GM19351 (cell line): ENCODE results near the gene SLX4IP.
A peak's percentile ranks its signal among the peaks of the same experiment; 100 is the strongest.

Experiments
- ATAC-seq: cut with Tn5 transposase; IDR thresholded peaks from one replicate; pipeline ENCODE4 v1.9.1; 2021; ENCODE audit warnings: mild to moderate bottlenecking, moderate library complexity; ENCODE audit not compliant: unreplicated experiment

The SLX4IP gene

DNA sequence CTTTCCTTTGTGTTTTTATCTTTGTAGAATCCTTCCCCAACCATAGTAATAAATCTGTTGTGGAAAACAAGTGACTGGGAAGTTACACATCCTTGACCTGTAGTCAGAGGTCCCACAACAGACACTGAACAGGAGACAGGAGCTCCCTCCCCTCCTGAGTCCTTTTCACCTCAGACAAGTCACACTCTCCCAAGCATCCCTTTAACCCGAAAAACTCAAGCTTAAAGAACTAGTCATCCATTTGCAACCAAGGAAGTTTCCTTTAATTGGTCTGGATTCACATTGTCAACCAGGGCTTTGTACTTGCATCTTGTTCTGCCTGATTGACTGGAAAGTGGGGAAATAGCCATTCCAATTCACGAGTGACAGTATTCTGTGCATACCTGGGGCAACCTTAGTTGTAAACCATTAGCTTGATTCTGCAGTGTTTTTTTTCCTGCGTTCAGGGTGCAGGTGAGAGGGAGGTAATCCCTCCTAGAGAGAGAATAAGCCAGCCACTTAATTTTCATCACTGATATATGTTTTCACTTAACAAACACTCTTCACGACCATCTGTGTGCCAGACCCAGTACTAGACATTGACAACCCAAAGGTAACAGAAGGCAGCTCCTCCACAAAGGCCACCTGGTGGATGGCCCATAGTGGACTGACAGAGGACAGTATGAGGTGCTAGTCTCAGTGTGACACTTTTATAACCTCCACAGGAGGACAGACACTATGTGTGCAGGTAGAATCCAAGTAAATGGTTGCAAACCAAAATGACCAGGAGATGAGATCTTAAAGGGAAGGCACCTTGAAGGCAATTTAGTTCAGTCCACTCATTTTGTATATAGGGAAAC, 112.4 kb downstream of the SLX4IP start:
- ATAC-seq: no peak

DNA sequence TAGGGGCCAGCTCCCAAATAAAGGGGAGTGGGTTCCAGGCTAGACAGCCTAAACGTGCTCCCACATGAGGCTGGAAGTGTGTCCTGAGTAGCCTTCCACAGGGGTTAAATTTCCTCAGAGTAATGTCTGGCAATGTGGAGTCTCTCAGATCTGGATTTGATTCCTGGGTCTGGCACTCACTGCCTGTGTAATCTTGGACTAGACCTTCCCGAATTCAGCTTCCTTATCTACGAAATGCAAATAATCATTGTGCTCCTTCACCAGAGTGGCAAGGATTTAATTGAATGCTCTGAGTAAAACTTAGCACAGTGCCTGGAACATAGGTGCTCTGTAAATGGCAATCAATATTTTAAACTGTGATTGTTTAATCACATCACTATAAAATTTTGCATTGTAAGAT, 114.4 kb downstream of the SLX4IP start:
- no peak for ATAC-seq

DNA sequence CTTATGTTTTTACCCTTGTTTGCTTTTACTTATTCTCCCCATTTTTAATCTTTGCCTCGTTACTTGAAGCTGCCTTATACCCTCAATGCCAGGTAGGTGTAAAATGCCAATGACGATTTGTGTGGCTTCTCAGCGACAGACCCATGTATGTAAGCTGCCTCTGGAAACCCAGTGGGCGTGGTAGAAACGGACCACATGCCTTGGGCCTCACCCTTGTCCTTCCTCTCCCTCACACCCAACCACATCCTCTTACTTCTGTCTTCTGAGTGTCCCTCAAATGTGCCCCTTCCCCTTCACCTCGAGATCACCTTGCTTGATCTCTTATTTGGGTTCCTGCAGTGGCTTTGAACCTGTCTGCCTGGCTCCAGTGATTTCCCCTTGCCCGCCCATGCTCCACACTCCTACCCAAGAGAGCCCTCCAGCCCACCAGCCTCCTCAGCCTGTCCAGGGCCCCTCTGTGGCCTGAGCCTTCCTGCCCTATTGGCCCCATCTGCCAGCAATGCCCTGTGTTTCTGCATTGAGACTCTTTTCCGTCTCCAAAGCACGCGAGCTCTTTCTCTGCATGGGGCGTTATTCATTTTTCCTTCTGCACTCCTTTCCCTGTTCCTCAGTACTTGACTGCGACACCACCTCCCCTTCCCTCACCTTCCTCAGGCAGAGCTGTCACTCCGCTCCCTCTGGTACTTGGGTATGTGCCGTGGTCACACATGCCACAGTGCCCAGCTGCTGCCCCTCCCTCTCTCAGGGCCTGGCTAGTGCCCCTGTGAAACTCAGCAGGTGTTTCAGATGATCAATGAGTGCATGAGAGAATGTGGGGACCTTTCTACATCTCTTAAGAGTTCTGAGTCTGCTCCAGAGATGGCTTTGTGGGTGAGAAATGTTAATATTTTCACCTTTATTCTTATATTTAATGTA, 115.4 kb downstream of the SLX4IP start:
- ATAC-seq: no peak

DNA sequence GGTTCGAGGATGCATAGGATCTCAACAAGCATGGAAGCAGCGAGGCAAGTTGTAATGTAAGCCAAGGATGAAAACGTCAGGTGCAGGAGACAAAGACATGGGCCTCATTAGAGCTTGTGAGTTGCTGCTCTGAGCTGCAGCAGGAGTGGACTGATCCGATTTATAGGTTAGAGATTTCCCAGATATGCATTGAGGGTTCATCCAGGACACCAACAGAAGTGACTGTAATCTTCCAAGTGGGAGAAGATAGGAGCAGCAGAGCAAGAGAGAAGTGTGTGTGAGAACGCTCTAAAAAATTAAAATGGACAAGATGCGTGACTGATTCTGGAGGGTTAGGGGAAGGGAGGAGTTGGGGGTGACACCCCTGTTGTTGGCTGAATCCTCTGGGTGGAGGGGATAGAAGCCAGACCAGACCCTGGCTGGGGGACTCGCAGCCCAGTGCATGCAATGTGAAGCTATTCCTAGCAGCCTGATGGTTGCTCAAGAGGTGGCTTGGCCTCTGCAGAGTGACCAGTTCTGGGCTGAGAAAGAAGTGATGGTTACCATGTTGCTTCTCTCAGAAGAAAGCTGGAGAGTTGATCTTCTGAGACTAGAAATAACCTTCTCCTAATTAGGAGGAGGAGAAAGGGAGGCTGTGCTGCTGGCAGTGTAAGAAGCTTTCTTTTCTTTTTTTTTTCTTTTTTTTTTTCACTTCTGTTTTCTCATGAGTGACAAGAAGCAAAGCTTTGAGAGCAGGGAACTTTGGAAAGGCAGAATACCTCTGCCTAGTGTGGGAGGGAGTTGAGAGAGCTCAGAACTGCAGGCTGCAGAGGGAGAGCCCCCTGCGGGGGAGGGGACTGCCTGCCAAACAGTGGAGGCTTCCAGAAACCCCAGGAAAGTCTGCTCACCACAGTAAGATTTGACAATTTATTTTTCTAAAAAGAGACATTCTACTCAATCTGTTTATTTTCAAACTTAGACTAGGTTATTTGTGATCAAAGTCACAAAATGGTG, 116.9 kb downstream of the SLX4IP start:
- ATAC-seq: peak; percentile 79

DNA sequence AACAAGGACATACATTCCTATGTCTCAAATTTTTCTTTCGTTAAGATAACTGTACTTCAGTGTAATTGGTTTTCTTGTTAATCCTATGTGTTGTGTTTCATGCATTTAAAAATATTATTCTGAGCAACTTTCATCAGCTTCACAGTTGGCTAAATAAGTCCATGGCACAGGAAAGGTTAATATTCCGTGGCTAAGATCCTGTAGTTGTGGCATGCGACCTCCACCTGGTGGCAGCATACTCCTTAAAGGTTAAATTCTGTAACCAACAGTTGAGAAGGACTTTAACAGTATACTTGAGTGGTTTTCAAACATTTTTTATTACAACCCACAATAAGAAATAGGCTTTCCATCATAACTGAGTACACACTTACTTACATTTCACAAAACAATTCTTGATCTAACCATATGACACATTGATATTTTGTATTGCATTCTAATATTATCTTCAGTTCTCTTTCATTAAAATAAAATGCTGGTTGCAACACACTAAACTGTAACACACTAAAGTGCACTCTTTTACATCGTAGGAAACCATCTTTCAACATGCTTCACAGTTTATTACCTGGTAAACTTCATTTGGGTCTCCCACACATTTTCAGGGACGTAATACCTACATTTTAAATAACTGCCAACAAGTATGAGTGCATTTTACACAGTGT, 118.3 kb downstream of the SLX4IP start:
- ATAC-seq: peak; percentile 55

DNA sequence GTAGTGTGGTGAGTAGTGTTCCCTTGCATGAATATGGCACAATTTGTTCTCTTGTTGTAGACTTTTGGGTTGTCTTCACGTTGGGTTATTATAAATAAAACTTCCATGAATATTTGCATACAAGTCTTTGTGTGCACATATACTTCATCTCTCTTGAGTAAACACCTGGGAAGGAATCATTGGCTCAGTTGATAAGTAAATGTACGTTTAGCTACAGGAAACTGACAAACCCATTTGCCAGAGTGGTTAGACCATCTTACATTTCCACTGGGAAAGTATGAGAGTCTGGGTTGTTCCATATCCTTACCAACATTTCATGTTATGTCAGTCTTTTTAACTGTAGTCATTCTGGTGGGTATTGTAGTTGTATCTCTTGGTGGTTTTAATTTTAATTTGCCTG, 119.2 kb downstream of the SLX4IP start:
- no peak for ATAC-seq

DNA sequence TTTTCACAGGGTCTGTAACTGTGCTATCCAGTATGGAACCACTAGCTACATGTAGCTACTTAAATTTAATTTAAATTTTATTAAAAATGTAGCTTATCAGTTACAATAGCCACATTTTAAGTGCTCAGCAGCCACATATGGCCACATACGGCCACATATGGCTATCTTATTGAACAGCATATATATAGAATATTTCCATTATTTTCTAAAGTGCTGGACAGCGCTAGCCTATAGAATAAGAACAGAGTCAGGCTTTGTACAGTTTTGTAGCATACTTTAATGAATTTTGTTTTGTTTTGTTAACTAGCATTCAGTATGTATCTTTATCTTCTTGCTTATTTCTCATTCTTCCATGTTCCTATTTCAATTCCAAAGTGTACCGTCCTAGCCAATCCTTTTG, 120.3 kb downstream of the SLX4IP start:
- ATAC-seq: no peak

DNA sequence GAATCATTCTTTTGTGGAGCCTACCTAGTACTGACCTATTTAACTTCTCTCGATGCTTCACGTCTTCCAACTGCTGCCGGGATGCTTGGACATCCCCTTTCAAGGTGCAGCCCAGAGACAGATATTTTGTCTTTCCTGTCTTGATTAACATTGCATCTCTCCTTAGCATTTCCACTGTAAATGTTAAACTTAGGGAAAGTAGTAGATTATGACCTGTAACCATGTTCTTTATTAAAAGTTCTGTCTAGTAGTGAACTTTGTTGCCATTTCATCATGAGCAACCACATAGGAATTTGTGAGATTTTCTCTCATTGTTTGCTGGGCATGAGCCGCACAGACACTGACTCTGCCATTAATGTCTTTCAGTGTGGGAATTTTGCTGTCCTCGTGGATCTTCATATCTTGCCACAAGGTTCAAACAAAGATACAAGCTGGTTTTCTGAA, 120.8 kb downstream of the SLX4IP start:
- ATAC-seq: no peak

DNA sequence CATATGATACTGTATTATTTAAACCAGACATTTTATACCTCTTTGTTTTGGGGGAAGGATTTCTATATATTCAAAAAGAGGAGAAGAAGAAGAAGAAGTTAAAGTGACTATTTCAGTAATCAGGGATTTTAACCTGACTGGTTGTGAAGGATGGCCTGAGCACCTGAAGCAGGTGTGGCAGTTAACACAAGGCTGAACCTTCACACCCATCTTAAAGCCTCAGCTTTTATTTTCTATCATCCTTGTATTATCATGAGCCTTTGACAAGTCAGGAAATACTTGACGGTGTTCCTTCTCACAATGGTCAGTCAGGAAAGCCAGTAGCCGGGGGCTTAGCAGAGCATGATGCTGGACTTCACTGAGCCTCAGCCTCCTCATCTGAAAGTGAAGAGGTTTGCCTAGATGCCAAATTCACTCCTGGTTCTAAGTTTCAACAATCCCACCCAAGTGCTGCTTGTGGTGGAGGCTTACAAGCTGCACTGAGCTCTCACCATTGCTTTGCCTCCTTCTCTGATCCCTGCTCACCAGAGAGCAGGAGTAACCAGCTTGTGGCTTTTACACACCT, 121.5 kb downstream of the SLX4IP start:
- no peak for ATAC-seq

DNA sequence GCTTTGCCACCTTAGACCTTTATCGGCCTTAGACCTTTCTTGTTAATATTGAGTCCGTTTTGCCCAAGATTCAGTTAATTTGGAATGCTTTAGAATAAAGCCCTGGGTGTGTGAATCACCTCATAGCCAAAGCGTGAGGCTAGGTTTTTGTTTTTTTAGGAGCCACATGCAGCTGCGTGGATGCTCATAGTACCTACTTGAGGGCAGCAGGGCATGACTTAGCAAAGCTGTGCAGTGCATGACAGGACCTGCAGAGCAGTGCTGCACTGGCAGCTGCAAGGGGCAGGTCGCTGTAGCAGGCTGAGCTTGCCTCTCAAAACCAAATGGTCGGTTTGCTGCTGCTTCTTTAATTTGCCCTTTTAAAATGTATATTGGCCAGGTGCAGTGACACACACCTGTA, 122.6 kb downstream of the SLX4IP start:
- ATAC-seq: no peak

DNA sequence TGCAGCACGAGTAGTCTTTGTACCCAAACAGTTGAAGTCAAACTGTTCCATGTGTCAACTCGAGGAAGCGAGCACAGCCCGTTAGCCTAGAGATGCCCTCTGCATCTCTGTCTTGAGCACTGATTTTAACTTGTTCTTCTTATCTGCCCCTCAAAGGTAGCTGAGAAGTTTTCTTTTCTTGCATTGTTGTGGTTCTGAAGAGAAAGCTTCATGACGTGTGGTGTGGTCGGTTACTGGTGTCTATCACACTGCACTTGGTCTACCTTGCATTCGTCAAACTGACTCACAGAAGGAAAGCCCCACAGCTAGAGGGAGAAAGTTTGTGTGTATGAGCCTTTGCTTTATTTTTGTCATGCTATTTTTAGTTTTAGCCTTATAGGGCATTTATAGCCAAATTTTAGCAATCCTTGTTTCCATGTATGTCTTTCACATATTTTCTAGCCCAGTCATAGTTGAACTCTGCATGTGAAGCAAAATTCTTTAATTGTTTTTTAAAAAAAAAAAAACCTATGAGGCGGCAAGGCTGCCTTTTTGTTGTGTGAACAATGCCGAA, 123.6 kb downstream of the SLX4IP start:
- ATAC-seq: peak; percentile 98

DNA sequence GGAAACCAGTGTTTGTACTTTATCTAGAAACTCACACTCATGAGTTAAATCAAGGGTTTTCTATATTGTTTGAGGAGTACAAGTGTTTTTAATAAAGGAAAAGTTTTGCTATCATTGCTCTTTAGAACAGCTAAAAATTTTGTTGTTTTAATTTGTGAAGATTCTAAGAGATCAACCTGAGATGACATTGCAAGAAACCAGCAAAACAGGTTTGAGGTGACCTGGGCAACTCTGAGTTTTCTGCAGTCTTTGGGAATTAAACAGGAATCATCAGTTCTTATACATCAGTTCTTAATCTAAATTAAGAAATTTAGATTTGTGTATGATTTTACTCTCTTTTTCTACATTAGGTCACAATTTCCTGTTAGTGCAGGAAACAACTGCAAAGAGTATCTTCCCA, 124.2 kb downstream of the SLX4IP start:
- no peak for ATAC-seq

DNA sequence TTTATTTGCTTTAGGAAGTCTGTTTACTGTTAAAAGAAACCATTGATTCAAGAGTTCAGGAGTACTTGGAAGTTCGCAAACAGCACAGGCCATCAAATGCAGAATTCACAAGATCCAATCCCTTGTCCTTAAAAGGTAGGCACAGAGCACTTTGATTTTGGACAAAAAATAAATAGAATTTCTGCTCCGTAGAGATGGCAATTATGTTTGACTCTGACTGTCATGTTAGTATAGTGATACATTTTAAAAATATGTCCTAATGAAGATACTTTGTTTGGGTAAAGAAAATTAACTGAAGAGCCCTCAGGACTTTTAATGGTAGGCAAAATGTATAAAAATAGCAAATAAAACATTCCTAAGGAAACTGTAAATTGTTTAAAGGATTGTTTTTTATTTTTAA, 125.6 kb downstream of the SLX4IP start:
- no peak for ATAC-seq

DNA sequence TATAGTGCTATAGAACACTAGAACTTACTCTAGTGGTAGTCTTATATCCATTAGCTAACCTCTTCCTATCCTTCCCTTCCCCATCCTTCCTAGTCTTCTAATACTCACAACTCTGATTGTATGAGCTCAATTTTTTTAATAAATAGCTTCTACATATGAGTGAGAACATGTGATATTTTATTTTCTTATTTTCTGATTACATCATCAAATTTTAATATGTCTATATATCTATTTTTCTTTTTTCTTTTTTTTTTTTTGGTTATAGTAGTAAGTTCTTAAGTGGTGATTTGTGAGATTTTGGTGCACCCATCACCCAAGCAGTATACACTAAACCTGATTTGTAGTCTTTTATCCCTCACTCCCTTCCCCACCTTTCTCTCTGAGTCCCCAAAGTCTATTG, 126.2 kb downstream of the SLX4IP start:
- ATAC-seq: no peak

DNA sequence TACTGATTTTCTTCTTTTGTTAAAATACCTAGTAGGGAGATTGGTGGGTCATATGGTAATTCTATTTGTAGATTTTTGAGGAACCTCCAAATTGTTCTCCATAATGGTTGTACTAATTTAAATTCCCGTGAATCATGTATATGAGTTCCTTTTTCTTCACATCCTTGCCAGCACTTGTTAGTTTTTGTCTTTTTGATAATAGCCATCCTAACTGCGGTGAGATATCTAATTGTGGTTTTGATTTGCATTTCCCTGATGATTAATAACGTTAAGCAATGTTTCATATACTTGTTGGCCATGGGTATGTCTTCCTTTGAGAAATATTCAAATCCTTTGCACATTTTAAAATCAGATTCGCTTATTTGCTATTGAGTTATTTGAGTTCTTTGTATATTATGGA, 127.8 kb downstream of the SLX4IP start:
- no peak for ATAC-seq

DNA sequence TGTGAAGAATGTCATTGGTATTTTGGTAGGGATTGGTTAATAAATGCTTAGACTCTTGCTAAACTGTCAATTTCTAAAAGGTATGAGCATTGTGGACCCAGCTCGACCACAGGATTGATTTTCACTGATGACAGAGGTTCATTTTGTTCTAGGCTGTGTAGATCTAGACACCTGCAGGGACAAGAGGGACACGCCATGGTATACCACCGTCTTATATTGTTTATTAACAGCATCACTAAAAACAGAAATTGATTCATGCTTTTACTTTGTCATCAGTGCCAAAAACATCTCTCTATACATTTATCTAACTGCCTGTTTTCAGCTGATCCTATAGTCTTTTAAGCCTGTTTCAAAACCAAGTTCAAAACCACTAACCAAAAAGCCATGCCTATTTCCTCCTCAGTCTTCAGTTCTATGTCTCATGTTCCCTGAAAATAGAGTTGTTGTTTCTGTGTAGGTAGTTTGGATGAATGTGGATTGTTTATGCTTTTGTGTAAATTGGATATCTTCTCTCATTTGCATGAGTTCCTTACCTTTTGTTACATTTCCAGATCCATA, 128.9 kb downstream of the SLX4IP start:
- ATAC-seq: no peak

DNA sequence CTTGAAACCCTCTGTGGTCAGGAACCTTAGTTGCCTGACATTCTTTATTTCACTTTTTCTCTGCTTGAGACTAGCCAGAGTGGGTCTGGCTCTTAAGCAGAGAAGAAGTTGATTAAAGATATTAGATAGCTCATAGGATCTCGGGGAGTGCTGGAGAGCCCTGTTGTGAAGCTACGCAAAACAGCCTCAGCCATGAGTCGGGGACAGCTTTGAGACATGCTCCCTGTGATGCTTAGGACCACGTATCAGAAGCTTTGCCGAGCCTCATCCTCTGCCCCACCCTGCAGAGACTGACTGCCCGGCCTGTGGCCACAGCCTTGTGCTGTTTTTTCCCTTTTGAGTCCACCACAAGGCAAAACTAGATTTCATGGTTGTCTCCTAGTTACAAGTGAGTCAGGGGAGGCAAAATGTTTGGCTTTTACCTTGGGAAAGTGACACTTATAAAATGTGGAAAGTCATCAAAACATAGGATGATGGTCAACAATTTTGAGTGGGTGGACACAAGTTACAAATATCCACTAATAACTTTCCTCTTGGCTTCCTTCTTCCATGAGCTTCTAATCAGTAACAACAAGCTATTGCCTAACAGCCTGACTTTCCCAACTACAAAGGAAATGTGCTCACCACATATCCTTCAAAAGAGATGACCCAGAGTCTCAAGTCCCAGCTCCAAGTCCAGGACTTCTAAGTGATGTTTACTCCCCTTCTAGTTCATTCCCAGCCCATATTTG, 130.3 kb downstream of the SLX4IP start:
- no peak for ATAC-seq
